SU-DHL-6 (cell line): Measurements from ENCODE around the gene ARMH3.

ENCODE experiments used
- EZH2phosphoT487 ChIP-seq: fragments of 200-600 bp; sonication (generic), shearing (Covaris generic); conservative IDR thresholded peaks from 2 replicates; pipeline ENCODE4 v1.6.1; 2018; ENCODE audit warnings: mild to moderate bottlenecking, antibody characterized with exemption, low read length, moderate library complexity, mixed read lengths
- TF ChIP-seq, protein P1 (sequence below): fragments of 200-600 bp; sonication (generic); IDR thresholded peaks from one replicate; pipeline ENCODE4 v1.5.1; 2017; ENCODE audit warnings: antibody characterized with exemption, mild to moderate bottlenecking, low read length, moderate library complexity; ENCODE audit not compliant: insufficient read depth, poor library complexity, severe bottlenecking

DNA sequence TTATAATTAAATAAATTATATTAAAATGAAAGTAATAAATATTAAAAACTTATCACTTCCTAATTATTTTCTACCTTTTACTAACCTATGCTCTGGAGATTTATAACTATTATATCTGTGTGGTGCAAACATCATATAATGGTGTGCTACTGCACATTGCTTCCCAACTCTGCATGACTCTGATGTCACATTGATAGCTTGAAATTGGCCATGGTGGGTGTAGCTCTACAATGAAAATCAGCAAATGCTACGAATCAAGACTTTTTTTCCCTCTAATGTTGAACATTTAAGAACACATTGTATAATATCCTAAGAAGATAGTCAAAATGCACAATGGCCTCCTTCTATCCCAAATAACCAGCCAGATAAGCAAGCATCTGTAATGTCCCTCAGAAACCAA lies 99.1 kb downstream of the ARMH3 start:
- TF ChIP-seq, protein P1, sequence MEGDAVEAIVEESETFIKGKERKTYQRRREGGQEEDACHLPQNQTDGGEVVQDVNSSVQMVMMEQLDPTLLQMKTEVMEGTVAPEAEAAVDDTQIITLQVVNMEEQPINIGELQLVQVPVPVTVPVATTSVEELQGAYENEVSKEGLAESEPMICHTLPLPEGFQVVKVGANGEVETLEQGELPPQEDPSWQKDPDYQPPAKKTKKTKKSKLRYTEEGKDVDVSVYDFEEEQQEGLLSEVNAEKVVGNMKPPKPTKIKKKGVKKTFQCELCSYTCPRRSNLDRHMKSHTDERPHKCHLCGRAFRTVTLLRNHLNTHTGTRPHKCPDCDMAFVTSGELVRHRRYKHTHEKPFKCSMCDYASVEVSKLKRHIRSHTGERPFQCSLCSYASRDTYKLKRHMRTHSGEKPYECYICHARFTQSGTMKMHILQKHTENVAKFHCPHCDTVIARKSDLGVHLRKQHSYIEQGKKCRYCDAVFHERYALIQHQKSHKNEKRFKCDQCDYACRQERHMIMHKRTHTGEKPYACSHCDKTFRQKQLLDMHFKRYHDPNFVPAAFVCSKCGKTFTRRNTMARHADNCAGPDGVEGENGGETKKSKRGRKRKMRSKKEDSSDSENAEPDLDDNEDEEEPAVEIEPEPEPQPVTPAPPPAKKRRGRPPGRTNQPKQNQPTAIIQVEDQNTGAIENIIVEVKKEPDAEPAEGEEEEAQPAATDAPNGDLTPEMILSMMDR = no peak
- TF ChIP-seq EZH2phosphoT487 = no peak
